Jurkat, Clone E6-1 (cell line): ENCODE data around the gene LIMS2.
A peak's percentile ranks its signal among the peaks of the same experiment; 100 is the strongest.

Source experiments
- DNase-seq: peaks from one replicate; pipeline ENCODE4 v3.0.0-alpha.2; 2011; ENCODE audit warnings: low read depth, low spot score
- H3K4me3 ChIP-seq: 2 replicates; pipeline ENCODE4 v1.5.1; 2011; ENCODE audit warnings: mild to moderate bottlenecking, low read length, control low read depth, moderate library complexity

LIMS2 gene

DNA sequence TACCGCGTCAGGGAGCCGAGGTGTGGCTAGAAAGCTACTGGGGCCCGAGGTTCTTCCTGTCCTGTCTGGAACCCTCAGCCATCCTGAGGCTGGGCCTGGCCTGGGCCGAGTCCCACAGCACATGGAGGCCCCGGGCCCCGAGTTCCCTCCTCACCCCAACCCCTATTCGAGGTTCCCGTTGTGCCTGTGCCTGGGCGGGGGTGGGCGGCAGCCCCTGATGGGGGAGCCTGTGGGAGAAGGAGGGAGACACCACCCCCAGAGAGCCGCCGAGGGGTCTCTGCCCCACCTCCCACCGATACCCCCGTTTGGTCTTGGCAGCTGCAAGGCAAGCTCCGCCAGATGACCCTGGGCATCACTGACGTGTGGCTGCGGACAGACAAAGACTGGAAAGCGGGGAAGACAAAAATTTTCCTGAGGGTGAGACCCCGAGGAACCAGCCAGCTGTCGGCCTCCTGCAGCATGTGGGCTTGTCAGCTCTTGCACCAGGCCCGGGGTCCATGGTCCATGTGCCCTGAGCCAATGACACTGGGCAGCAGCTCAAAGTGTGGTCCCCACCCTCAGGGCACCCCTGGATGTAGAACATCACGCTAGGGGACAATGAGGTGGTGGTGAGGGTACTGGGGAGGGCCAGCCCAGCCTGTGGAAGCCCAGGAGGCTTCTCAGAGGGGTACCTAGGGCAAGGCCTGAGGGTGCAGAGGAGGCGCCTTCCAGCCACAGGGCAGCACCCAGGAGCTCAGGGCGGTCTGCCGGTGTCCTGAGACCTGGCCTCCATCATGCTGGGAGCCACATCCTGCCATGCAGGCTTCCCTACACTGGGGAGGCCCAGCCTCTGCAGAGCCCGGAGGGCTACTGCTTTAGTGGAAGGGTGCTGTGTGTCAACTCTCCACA lies 81.9 kb downstream of the LIMS2 start:
- no peak overlapping the region for H3K4me3 ChIP-seq
- DNase-seq, result no peak

- H3K4me3 ChIP-seq, result no peak overlapping the region
- no peak for DNase-seq
These were observed 82.5 kb downstream of the LIMS2 start for GRCh38 chr2:127592761-127593227.

GRCh38 chr2:127591221-127591923 lies 84.0 kb downstream of the LIMS2 start:
- DNase-seq, result peak; percentile 91
- no peak overlapping the region for H3K4me3 ChIP-seq

DNA sequence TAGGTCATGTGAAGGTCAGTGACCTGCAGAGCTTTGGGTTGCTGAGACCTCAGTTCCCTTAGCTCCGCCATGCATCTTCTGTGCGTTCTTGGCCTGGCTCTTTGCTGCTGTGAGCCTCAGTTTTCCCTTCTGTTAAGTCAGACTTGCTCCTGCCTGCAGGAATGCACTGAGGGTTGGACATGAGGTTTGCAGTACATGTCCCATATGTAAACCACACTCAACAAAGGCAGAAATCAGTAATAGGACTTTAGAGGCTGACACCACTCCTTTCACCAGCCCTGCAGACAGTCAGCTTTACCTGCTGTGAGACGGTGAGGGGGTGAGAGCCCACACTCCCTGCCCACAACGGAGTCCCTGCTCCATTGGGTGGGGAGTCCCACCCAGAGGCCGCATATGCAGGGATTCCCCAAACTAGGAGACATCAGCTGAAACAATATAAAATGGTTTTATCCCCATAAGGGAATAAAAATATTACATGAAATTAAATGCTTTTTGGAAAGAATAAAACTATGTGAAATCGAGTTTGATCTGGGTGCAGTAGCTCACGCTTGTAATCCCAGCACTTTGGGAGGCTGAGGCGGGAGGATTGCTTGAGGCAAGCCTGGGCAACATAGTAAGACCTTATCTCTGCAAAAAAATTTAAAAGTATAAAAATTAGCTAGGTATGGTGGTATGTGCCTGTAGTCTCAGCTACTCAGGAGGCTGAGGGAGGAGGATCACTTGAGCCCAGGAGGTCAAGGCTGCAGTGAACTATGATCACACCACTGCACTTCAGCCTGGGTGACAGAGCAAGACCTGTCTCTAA lies 84.7 kb downstream of the LIMS2 start:
- DNase-seq, result no peak
- H3K4me3 ChIP-seq, result no peak overlapping the region

DNA sequence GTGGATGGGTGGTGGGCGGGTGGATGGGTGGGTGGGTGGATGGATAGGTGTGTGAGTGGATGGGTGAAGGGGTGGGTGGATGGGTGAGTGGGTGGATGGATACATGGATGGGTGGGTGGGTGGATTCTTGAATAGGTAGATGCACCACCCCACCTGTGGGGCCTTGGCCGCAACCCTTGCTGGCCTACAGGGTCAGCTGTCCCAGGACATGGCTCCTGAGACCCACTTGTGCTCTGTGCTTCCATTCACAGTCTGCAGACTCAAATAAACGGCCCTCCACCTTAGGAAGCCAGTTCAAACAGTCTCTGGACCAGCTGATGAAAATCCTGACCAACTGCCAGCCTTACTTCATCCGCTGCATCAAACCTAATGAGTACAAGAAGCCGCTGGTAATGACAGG lies 85.5 kb downstream of the LIMS2 start:
- H3K4me3 ChIP-seq, result no peak overlapping the region
- DNase-seq, result no peak

- H3K4me3 ChIP-seq, result no peak overlapping the region
- DNase-seq, result no peak
These were observed 86.0 kb downstream of the LIMS2 start for GRCh38 chr2:127589358-127589757.
